Measurements from ENCODE around the gene PDXK. TPM values are rescaled to one million over a fixed set of nuclear protein-coding genes. Genes with fewer than 3 reads are reported as not detected.
A peak's percentile ranks its signal among the peaks of the same experiment; 100 is the strongest.

The PDXK gene
- polyA plus RNA-seq, 3 donors = 128 to 214 (median 210) TPM

DNA sequence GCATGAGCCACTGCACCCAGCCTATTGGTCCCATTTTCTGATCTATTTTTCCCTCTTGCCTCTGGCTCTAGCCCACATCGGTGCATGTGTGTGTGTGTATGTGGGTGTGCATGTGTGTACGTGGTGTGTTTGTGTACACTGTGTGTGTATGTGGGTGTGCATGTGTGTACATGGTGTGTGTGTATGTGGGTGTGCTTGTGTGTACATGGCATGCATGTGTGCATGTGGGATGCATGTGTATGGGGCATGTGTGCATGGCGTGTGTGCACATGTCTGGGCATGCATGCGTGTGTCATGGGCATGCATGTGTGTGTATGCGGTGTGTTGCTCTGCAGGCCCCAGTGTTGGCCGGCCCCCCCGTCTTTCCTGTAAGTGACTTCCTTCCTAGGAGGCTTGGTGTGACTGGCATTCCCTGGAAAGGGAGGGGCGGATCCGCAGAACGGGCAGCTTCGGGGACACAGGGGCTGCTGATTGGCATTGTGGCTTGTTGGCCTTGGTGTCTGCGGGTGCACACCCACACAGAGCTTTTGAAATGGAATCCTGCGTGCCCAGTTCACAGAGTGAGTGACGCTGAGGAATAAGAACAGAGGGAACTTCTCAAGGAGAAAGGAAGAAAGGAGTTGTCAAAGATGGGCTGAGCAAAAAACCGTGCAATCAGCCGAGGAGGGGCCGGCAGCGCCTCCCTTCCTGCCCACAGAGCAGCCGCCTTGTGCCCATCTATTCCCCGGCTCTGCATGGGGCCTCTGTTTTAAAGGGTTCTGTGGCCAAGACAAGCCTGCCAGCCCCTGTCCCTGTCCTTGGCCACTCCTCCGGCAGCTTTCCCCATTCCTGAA lies 8.0 kb downstream of the PDXK start:
- Mint-ChIP-seq H3K36me3 (peaks cover 22 to 45% of the 10 kb centered on the region in 2 donors), H3K9me3 (no peaks in the 10 kb centered on the region), H3K27me3 (ENCODE audit: low read depth in 3 of 3) (peaks cover 0 to 6% (median 0%) of the 10 kb centered on the region in 3 donors), H3K4me1 (peaks cover 87% of the 10 kb centered on the region), H3K4me3 (peak overlapping the region; percentile 82 to 84), H3K27ac (peak overlapping the region; percentile 94 to 98 (median 97))
- peak in 1 of 3 donors; percentile 32 for DNase-seq
- Histone ChIP-seq H4K20me1 (ENCODE audit: insufficient read depth, low read length) (peaks cover 96% of the 10 kb centered on the region), H3K4me1 (ENCODE audit: control insufficient read depth in 1 of 2, insufficient read depth in 2 of 2, low read length in 2 of 2) (peaks cover 83 to 84% of the 10 kb centered on the region in 2 donors), H3K9me3 (replicated peaks in 1 of 2; ENCODE audit: control insufficient read depth in 1 of 2, insufficient read depth in 1 of 2, low read length in 2 of 2) (no peaks in the 10 kb centered on the region), H2AFZ (ENCODE audit: insufficient read depth, low read depth, low read length, poor library complexity, severe bottlenecking) (no peak overlapping the region), H3K4me3 (replicated peaks in 1 of 3; ENCODE audit: low read depth in 2 of 3, low read length in 3 of 3) (peak overlapping the region in 1 of 3 experiments; percentile 76), H3K79me2 (ENCODE audit: insufficient read depth, low read length) (peaks cover 94% of the 10 kb centered on the region), H3K27me3 (ENCODE audit: control insufficient read depth in 2 of 2, insufficient read depth in 2 of 2, low read length in 2 of 2) (no peaks in the 10 kb centered on the region), H3K27ac (ENCODE audit: low read depth in 1 of 2, low read length in 2 of 2) (peak overlapping the region; percentile 83 to 89), H3K9ac (ENCODE audit: insufficient read depth, low read length, poor library complexity, severe bottlenecking) (peak overlapping the region; percentile 66), H3K36me3 (replicated peaks in 1 of 2; ENCODE audit: control insufficient read depth in 1 of 2, insufficient read depth in 2 of 2, low read length in 2 of 2) (peaks cover 17 to 24% of the 10 kb centered on the region in 2 donors), H3K4me2 (replicated peaks; ENCODE audit: extremely low read depth, low read length, poor library complexity, severe bottlenecking) (peak overlapping the region; percentile 93)
- intact Hi-C loops (cut with micrococcal nuclease) = loop anchor here (5.0 kb wide), 2 partner anchors 50 to 60 kb away; partner anchors contain the start of genes CSTB (in 1 of the 2) and RRP1 (in 1 of the 2)
- TF ChIP-seq CTCF (IDR thresholded peaks at IDR 0.05) = no peak
- 24% methylated on average over 17 of the region's 21 CpGs for WGBS (ENCODE audit: insufficient coverage)

DNA sequence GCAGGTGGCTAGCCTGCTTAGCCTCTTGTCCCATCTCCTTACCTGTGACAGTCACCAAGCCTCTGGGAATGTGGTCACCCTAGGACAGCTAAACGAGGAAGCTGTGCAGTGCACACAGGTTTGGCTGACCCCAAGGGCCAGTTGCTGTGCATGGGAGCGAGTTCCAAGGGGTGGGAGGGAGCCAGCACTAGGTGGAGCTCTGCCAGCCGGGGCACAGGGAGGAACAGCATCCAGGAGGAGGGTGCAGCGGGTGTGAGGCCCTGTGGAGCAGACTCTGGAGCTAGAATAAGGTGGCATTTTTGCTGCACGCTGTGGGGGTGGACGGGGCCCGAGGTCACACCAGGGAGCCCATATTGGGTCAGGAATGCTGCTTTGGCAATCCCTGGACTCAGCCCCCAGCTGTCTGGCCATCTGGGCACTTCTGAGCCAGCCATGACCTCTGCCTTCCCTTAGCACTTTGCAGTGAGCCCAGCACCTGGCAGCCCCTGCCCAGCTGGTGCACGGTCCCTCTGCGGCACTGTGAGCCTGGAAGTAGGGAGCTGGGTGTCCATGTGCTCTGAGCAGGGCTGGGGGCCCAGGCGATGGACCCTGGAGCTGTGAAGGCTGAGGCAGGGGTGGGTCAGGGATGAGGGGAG lies 8.7 kb downstream of the PDXK start:
- Histone ChIP-seq H3K9ac (ENCODE audit: insufficient read depth, low read length, poor library complexity, severe bottlenecking) (peak overlapping the region; percentile 66), H4K20me1 (ENCODE audit: insufficient read depth, low read length) (peaks cover 96% of the 10 kb centered on the region), H3K27me3 (ENCODE audit: control insufficient read depth in 2 of 2, insufficient read depth in 2 of 2, low read length in 2 of 2) (no peaks in the 10 kb centered on the region), H3K79me2 (ENCODE audit: insufficient read depth, low read length) (peaks cover 94% of the 10 kb centered on the region), H2AFZ (ENCODE audit: insufficient read depth, low read depth, low read length, poor library complexity, severe bottlenecking) (no peak overlapping the region), H3K4me3 (replicated peaks in 1 of 3; ENCODE audit: low read depth in 2 of 3, low read length in 3 of 3) (peak overlapping the region in 2 of 3 experiments; percentile 47 to 76), H3K4me2 (replicated peaks; ENCODE audit: extremely low read depth, low read length, poor library complexity, severe bottlenecking) (peak overlapping the region; percentile 93), H3K27ac (ENCODE audit: low read depth in 1 of 2, low read length in 2 of 2) (peak overlapping the region; percentile 68 to 89), H3K4me1 (ENCODE audit: control insufficient read depth in 1 of 2, insufficient read depth in 2 of 2, low read length in 2 of 2) (peaks cover 80 to 84% of the 10 kb centered on the region in 2 donors), H3K36me3 (replicated peaks in 1 of 2; ENCODE audit: control insufficient read depth in 1 of 2, insufficient read depth in 2 of 2, low read length in 2 of 2) (peaks cover 17 to 30% of the 10 kb centered on the region in 2 donors), H3K9me3 (replicated peaks in 1 of 2; ENCODE audit: control insufficient read depth in 1 of 2, insufficient read depth in 1 of 2, low read length in 2 of 2) (no peaks in the 10 kb centered on the region)
- H3K4me1 Mint-ChIP-seq = peaks cover 85% of the 10 kb centered on the region
- peaks cover 0 to 6% (median 0%) of the 10 kb centered on the region in 3 donors for H3K27me3 Mint-ChIP-seq (ENCODE audit: low read depth in 3 of 3)
- 57% methylated on average over 9 of the region's 10 CpGs for WGBS (ENCODE audit: insufficient coverage)
- intact Hi-C loops (cut with micrococcal nuclease) = loop anchor here (1.0 to 5.0 kb wide), 3 partner anchors 8 to 60 kb away; partner anchors contain the start of genes CSTB (in 1 of the 2), PDXK (in 1 of the 2) and RRP1 (in 1 of the 2)
- peak overlapping the region; percentile 82 to 93 for H3K4me3 Mint-ChIP-seq
- peaks cover 27 to 50% of the 10 kb centered on the region in 2 donors for H3K36me3 Mint-ChIP-seq
- H3K27ac Mint-ChIP-seq = peak overlapping the region; percentile 94 to 98 (median 97)
- TF ChIP-seq CTCF (IDR thresholded peaks at IDR 0.05) = no peak
- DNase-seq = peak in 1 of 3 donors; percentile 37
- H3K9me3 Mint-ChIP-seq = no peaks in the 10 kb centered on the region

All from CD14-positive monocyte (primary cell).